ENCODE results near the gene DAZAP1.
A peak's percentile ranks its signal among the peaks of the same experiment; 100 is the strongest.
"Not testable (repeated sequence)": the region's sequence is repeated elsewhere in the genome, so short reads cannot be mapped to it uniquely, and the experiment has no call there.

Gene DAZAP1

GRCh38 chr19:1475751-1476437 lies 68.5 kb downstream of the DAZAP1 start:
- H3K27me3 ChIP-seq (ENCODE audit: low read depth, low read length) = peaks cover 18% of the 10 kb centered on the region
- H3K4me3 ChIP-seq (ENCODE audit: low read depth in 1 of 2, low read length in 2 of 2) = no peak overlapping the region
- H3K9me3 ChIP-seq (ENCODE audit: control insufficient read depth in 1 of 2, low read length in 2 of 2) = no peaks in the 10 kb centered on the region
- peaks cover 0 to 39% of the 10 kb centered on the region in 2 donors for H3K4me1 ChIP-seq (ENCODE audit: control insufficient read depth in 1 of 2, insufficient read depth in 2 of 2, low read length in 2 of 2)
- no peak overlapping the region for H3K27ac ChIP-seq (ENCODE audit: low read length)
- H3K36me3 ChIP-seq (ENCODE audit: control insufficient read depth in 1 of 2, insufficient read depth in 2 of 2, low read length in 2 of 2) = peaks cover 0 to 24% of the 10 kb centered on the region in 2 donors

GRCh38 chr19:1477056-1477455 lies 69.7 kb downstream of the DAZAP1 start:
- Histone ChIP-seq H3K36me3 (ENCODE audit: control insufficient read depth in 1 of 2, insufficient read depth in 2 of 2, low read length in 2 of 2) (peaks cover 0 to 24% of the 10 kb centered on the region in 2 donors), H3K4me1 (ENCODE audit: control insufficient read depth in 1 of 2, insufficient read depth in 2 of 2, low read length in 2 of 2) (peaks cover 0 to 28% of the 10 kb centered on the region in 2 donors)
- H3K27ac ChIP-seq (ENCODE audit: low read length); H3K9me3 ChIP-seq (ENCODE audit: control insufficient read depth in 1 of 2, low read length in 2 of 2); H3K4me3 ChIP-seq (ENCODE audit: low read depth in 1 of 2, low read length in 2 of 2); H3K27me3 ChIP-seq (ENCODE audit: low read depth, low read length): not testable (repeated sequence)

- Histone ChIP-seq H3K36me3 (ENCODE audit: control insufficient read depth in 1 of 2, insufficient read depth in 2 of 2, low read length in 2 of 2) (peaks cover 0 to 24% of the 10 kb centered on the region in 2 donors), H3K4me3 (ENCODE audit: low read depth in 1 of 2, low read length in 2 of 2) (peak within 1 kb of the TSS; percentile 70 to 81), H3K27me3 (ENCODE audit: low read depth, low read length) (no peaks in the 10 kb centered on the region), H3K4me1 (ENCODE audit: control insufficient read depth in 1 of 2, insufficient read depth in 2 of 2, low read length in 2 of 2) (peaks cover 0 to 15% of the 10 kb centered on the region in 2 donors), H3K27ac (ENCODE audit: low read length) (peak within 1 kb of the TSS; percentile 51), H3K9me3 (ENCODE audit: control insufficient read depth in 1 of 2, low read length in 2 of 2) (no peaks in the 10 kb centered on the region)
These were observed 71.7 kb downstream of the DAZAP1 start, which contains the start of gene C19orf25 for GRCh38 chr19:1478934-1479707. TSS of gene C19orf25 (minus strand) at chr19:1479215. CDS start at chr19:1478903, 312 bp downstream.

GRCh38 chr19:1481224-1481892 lies 74.0 kb downstream of the DAZAP1 start:
- Histone ChIP-seq H3K27me3 (ENCODE audit: low read depth, low read length) (no peaks in the 10 kb centered on the region), H3K9me3 (ENCODE audit: control insufficient read depth in 1 of 2, low read length in 2 of 2) (no peaks in the 10 kb centered on the region), H3K36me3 (ENCODE audit: control insufficient read depth in 1 of 2, insufficient read depth in 2 of 2, low read length in 2 of 2) (peaks cover 0 to 3% of the 10 kb centered on the region in 2 donors), H3K27ac (ENCODE audit: low read length) (no peak overlapping the region), H3K4me3 (ENCODE audit: low read depth in 1 of 2, low read length in 2 of 2) (no peak overlapping the region), H3K4me1 (ENCODE audit: control insufficient read depth in 1 of 2, insufficient read depth in 2 of 2, low read length in 2 of 2) (peaks cover 0 to 10% of the 10 kb centered on the region in 2 donors)

- H3K27me3 ChIP-seq (ENCODE audit: low read depth, low read length) = no peaks in the 10 kb centered on the region
- no peaks in the 10 kb centered on the region for H3K36me3 ChIP-seq (ENCODE audit: control insufficient read depth in 1 of 2, insufficient read depth in 2 of 2, low read length in 2 of 2)
- no peak overlapping the region for H3K27ac ChIP-seq (ENCODE audit: low read length)
- peaks cover 0 to 10% of the 10 kb centered on the region in 2 donors for H3K4me1 ChIP-seq (ENCODE audit: control insufficient read depth in 1 of 2, insufficient read depth in 2 of 2, low read length in 2 of 2)
- H3K4me3 ChIP-seq (ENCODE audit: low read depth in 1 of 2, low read length in 2 of 2) = no peak overlapping the region
- no peaks in the 10 kb centered on the region for H3K9me3 ChIP-seq (ENCODE audit: control insufficient read depth in 1 of 2, low read length in 2 of 2)
These were observed 74.5 kb downstream of the DAZAP1 start for GRCh38 chr19:1481893-1482360.

GRCh38 chr19:1482361-1483130 lies 75.2 kb downstream of the DAZAP1 start:
- H3K9me3 ChIP-seq (ENCODE audit: control insufficient read depth in 1 of 2, low read length in 2 of 2) = no peaks in the 10 kb centered on the region
- peaks cover 0 to 10% of the 10 kb centered on the region in 2 donors for H3K4me1 ChIP-seq (ENCODE audit: control insufficient read depth in 1 of 2, insufficient read depth in 2 of 2, low read length in 2 of 2)

GRCh38 chr19:1483131-1483978 lies 76.0 kb downstream of the DAZAP1 start:
- no peak overlapping the region for H3K4me3 ChIP-seq (ENCODE audit: low read depth in 1 of 2, low read length in 2 of 2)
- H3K9me3 ChIP-seq (ENCODE audit: control insufficient read depth in 1 of 2, low read length in 2 of 2) = no peaks in the 10 kb centered on the region
- H3K27ac ChIP-seq (ENCODE audit: low read length) = no peak overlapping the region
- peaks cover 0 to 3% of the 10 kb centered on the region in 2 donors for H3K4me1 ChIP-seq (ENCODE audit: control insufficient read depth in 1 of 2, insufficient read depth in 2 of 2, low read length in 2 of 2)
- H3K36me3 ChIP-seq (ENCODE audit: control insufficient read depth in 1 of 2, insufficient read depth in 2 of 2, low read length in 2 of 2) = no peaks in the 10 kb centered on the region
- no peaks in the 10 kb centered on the region for H3K27me3 ChIP-seq (ENCODE audit: low read depth, low read length)

More at GRCh38 chr19:1482361-1483130, 75.2 kb downstream of the DAZAP1 start:
- no peak overlapping the region for H3K27ac ChIP-seq (ENCODE audit: low read length)
- H3K36me3 ChIP-seq (ENCODE audit: control insufficient read depth in 1 of 2, insufficient read depth in 2 of 2, low read length in 2 of 2) = no peaks in the 10 kb centered on the region
- H3K4me3 ChIP-seq (ENCODE audit: low read depth in 1 of 2, low read length in 2 of 2) = no peak overlapping the region
- no peaks in the 10 kb centered on the region for H3K27me3 ChIP-seq (ENCODE audit: low read depth, low read length)

GRCh38 chr19:1483979-1484428 lies 76.6 kb downstream of the DAZAP1 start:
- no peaks in the 10 kb centered on the region for H3K4me1 ChIP-seq (ENCODE audit: control insufficient read depth in 1 of 2, insufficient read depth in 2 of 2, low read length in 2 of 2)
- H3K4me3 ChIP-seq (ENCODE audit: low read depth in 1 of 2, low read length in 2 of 2) = no peak overlapping the region
- no peaks in the 10 kb centered on the region for H3K36me3 ChIP-seq (ENCODE audit: control insufficient read depth in 1 of 2, insufficient read depth in 2 of 2, low read length in 2 of 2)
- H3K27me3 ChIP-seq (ENCODE audit: low read depth, low read length) = no peaks in the 10 kb centered on the region
- no peak overlapping the region for H3K27ac ChIP-seq (ENCODE audit: low read length)
- no peaks in the 10 kb centered on the region for H3K9me3 ChIP-seq (ENCODE audit: control insufficient read depth in 1 of 2, low read length in 2 of 2)
